WTC11 (cell line): ENCODE data around the gene WLS.

Experiments
- CTCF ChIP-seq: fragments of 200-600 bp; IDR thresholded peaks from 2 replicates; pipeline ENCODE4 v1.8.0; 2022; ENCODE audit warnings: antibody characterized with exemption
- MXD4 ChIP-seq: fragments of 250-450 bp; sonication (Bioruptor Pico); IDR thresholded peaks from 2 replicates; pipeline ENCODE4 v1.8.0; 2021; ENCODE audit warnings: mild to moderate bottlenecking, moderate library complexity, borderline replicate concordance

GRCh38 chr1:68202239-68202832 lies 30.0 kb downstream of the WLS start:
- TF ChIP-seq MXD4 (CRISPR knock-in tag) (no peak), CTCF (no peak)
